A549 (cell line): ENCODE measurements around the gene ARHGAP18. TPM values are rescaled to one million over a fixed set of nuclear protein-coding genes. Genes with fewer than 3 reads are reported as not detected.

Source experiments
- ATAC-seq, 2 experiments: fragments of 200-7000 bp in 1 of 2; fragments of >200 bp in 1 of 2; cut with Nextera tagmentation in 1 of 2; cut with Tn5 transposase in 1 of 2; 3 replicates each; pipeline versions ENCODE4 v1.8.0 to v1.9.1; 2018 to 2020; ENCODE audit warnings: mild to moderate bottlenecking in 1 of 2, moderate library complexity in 1 of 2
- CTCF ChIA-PET: fragments of 300-600 bp; sonication (Branson Sonifier 250); formaldehyde crosslinking; extraction: SDS; loops from one replicate; lab custom pipeline; 2021; ENCODE audit warnings: antibody characterized with exemption, inconsistent platforms; lab: Yijun Ruan, JAX
- POLR2A ChIA-PET: fragments of 350-600 bp; formaldehyde crosslinking; extraction: SDS; loops from one replicate; lab custom pipeline; 2021; ENCODE audit warnings: antibody characterized with exemption, inconsistent platforms; lab: Yijun Ruan, JAX
- DNase-seq, 2 experiments: peaks; one replicate each; pipeline versions ENCODE4 v3.0.0 to v3.0.0-alpha.2; 2011 to 2016; ENCODE audit warnings: low read depth in 1 of 2, low spot score in 1 of 2
- FAIRE-seq: peaks from 2 replicates; lab custom pipeline; 2011; peaks lifted over from hg19 to GRCh38; lab: Jason Lieb, UNC
- H3K27ac ChIP-seq, 2 experiments: fragments of >200 bp; sonication (Bioruptor Twin); formaldehyde crosslinking; 3 replicates each; pipeline ENCODE4 v1.5.1; 2016 to 2017
- H3K4me1 ChIP-seq: fragments of >200 bp; sonication (Bioruptor Twin); formaldehyde crosslinking; 3 replicates; pipeline ENCODE4 v1.6.1; 2016
- H3K4me2 ChIP-seq: fragments of >200 bp; sonication (Bioruptor Twin); formaldehyde crosslinking; 3 replicates; pipeline ENCODE4 v1.6.1; 2016
- H3K4me3 ChIP-seq: fragments of >200 bp; sonication (Bioruptor Twin); formaldehyde crosslinking; 3 replicates; pipeline ENCODE4 v1.5.1; 2016
- H3K9me3 ChIP-seq: fragments of >200 bp; sonication (Bioruptor Twin); formaldehyde crosslinking; 3 replicates; pipeline ENCODE4 v1.6.1; 2016
- BCL3 ChIP-seq: fragments of >200 bp; sonication (Bioruptor Twin); formaldehyde crosslinking; IDR thresholded peaks from 3 replicates; pipeline ENCODE4 v1.6.1; 2016
- CHD2 ChIP-seq: fragments of 150-350 bp; IDR thresholded peaks from 2 replicates; pipeline ENCODE4 v1.6.1; 2014; ENCODE audit warnings: low read length; ENCODE audit not compliant: partially characterized antibody
- EHF ChIP-seq: fragments of 250-450 bp; sonication (Bioruptor Pico); IDR thresholded peaks from 2 replicates; pipeline ENCODE4 v1.5.0; 2020; ENCODE audit warnings: mild to moderate bottlenecking
- FOSB ChIP-seq: fragments of 250-450 bp; sonication (Bioruptor Pico); IDR thresholded peaks from 2 replicates; pipeline ENCODE4 v1.5.0; 2020; ENCODE audit warnings: mild to moderate bottlenecking, moderate library complexity
- HOXB5 ChIP-seq: fragments of 250-450 bp; sonication (Bioruptor Pico); IDR thresholded peaks from 2 replicates; pipeline ENCODE4 v1.5.0; 2020; ENCODE audit warnings: mild to moderate bottlenecking, moderate library complexity
- JUN ChIP-seq, 2 experiments: fragments of >200 bp; sonication (Bioruptor Twin); formaldehyde crosslinking; IDR thresholded peaks; 2 replicates in 1 of 2; 3 replicates in 1 of 2; pipeline ENCODE4 v1.6.1; 2016 to 2017
- JUNB ChIP-seq: fragments of >200 bp; sonication (Bioruptor Twin); formaldehyde crosslinking; IDR thresholded peaks from 2 replicates; pipeline ENCODE4 v1.6.1; 2016
- KDM1A ChIP-seq: fragments of 200-600 bp; sonication (generic); IDR thresholded peaks from 2 replicates; pipeline ENCODE4 v1.6.1; 2016; ENCODE audit warnings: low read depth, mild to moderate bottlenecking
- MAX ChIP-seq: IDR thresholded peaks from 2 replicates; pipeline ENCODE4 v1.6.1; 2012
- MAZ ChIP-seq: fragments of 150-350 bp; IDR thresholded peaks from 2 replicates; pipeline ENCODE4 v1.6.1; 2014; ENCODE audit warnings: antibody characterized with exemption, low read depth, low read length, borderline replicate concordance
- MYC ChIP-seq: IDR thresholded peaks from 2 replicates; pipeline ENCODE4 v1.6.1; 2012; ENCODE audit warnings: mild to moderate bottlenecking, inconsistent platforms, low read length, improper control_type of control experiment, borderline replicate concordance
- PHF8 ChIP-seq: fragments of 200-600 bp; sonication (generic); IDR thresholded peaks from 2 replicates; pipeline ENCODE4 v1.6.1; 2016; ENCODE audit warnings: low read depth, mild to moderate bottlenecking, antibody characterized with exemption, moderate library complexity, borderline replicate concordance
- RFX5 ChIP-seq: fragments of 450-650 bp; IDR thresholded peaks from 2 replicates; pipeline ENCODE4 v1.7.1; 2014; ENCODE audit warnings: antibody characterized with exemption, mild to moderate bottlenecking, moderate library complexity
- SMC3 ChIP-seq: fragments of >200 bp; sonication (Bioruptor Twin); formaldehyde crosslinking; IDR thresholded peaks from 3 replicates; pipeline ENCODE4 v1.6.1; 2018; ENCODE audit warnings: inconsistent platforms
- SREBF2 ChIP-seq: fragments of 450-650 bp; IDR thresholded peaks from 2 replicates; pipeline ENCODE4 v1.6.1; 2014; ENCODE audit warnings: mild to moderate bottlenecking, moderate library complexity
- ZC3H11A ChIP-seq: fragments of 450-650 bp; IDR thresholded peaks from 2 replicates; pipeline ENCODE4 v1.6.1; 2014; ENCODE audit warnings: antibody characterized with exemption, mild to moderate bottlenecking
- ZFP36 ChIP-seq: fragments of 450-650 bp; IDR thresholded peaks from 2 replicates; pipeline ENCODE4 v1.6.1; 2014; ENCODE audit warnings: borderline replicate concordance; ENCODE audit not compliant: partially characterized antibody
- WGBS: methylation state at CpG from one replicate; pipeline ENCODE4 v1.1.6; 2017; ENCODE audit errors: missing lambda C conversion rate; 5-methylcytosine and 5-hydroxymethylcytosine counted together
- polyA plus RNA-seq, 4 experiments: library from polyadenylated mRNA; depleted of rRNA in 3 of 4; stranded (reverse); fragments of >200 nt; fragmentation: RNase III in 1 of 4; extraction: RNeasy Plus Mini Kit Qiagen cat#74134 plus additional on column Dnase treatment in 1 of 4; gene quantifications; 2 replicates in 3 of 4; 3 replicates in 1 of 4; pipeline ENCODE4 v1.2.3, GENCODE V29; 2011 to 2017
- TF ChIP-seq, protein P1 (sequence below): IDR thresholded peaks from 2 replicates; pipeline ENCODE4 v1.6.1; 2012; ENCODE audit warnings: low read depth, borderline replicate concordance
- TF ChIP-seq, protein P2 (sequence below): IDR thresholded peaks from 2 replicates; pipeline ENCODE4 v1.6.1; 2012

ARHGAP18 gene
- polyA plus RNA-seq, 2 of the 4 experiments (the other 2 are of a cell fraction) = 11.2 to 16.7 TPM

DNA sequence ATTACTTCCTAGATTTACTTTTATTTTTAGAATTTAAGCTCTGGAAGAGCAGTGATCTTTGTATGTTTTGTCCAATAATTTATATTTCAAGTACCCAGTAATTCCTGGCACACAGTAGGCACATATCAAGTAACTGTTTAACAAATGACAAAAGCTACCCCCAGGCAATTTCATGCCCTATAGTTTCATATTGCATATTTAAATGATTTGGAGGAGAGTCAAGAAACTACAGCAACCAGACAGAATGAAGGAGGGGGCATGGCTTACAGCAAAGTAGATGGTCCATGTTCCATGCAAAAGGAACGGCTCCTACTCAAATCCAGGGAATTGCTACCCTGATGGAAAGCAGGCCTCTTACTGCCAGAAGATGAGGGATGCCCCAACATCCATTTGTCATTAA lies 113.5 kb downstream of the ARHGAP18 start:
- CTCF ChIA-PET = interaction anchor here (1.1 to 6.1 kb wide), 4 partner anchors 19 to 146 kb away, joined by 3 to 113 read pairs (median 6); no protein-coding TSS in a partner anchor
- Histone ChIP-seq H3K4me2 (no peak overlapping the region), H3K4me1 (peaks cover 18% of the 10 kb centered on the region), H3K27ac (no peak overlapping the region), H3K9me3 (no peaks in the 10 kb centered on the region), H3K4me3 (no peak overlapping the region)
- FAIRE-seq = no peak
- WGBS = 83% methylated on average over 1 of the region's 1 CpG
- no peak for TF ChIP-seq MYC
- TF ChIP-seq SMC3 = no peak
- TF ChIP-seq HOXB5 (CRISPR knock-in tag) = no peak
- no peak for TF ChIP-seq BCL3
- TF ChIP-seq MAX = no peak
- TF ChIP-seq, protein P1, sequence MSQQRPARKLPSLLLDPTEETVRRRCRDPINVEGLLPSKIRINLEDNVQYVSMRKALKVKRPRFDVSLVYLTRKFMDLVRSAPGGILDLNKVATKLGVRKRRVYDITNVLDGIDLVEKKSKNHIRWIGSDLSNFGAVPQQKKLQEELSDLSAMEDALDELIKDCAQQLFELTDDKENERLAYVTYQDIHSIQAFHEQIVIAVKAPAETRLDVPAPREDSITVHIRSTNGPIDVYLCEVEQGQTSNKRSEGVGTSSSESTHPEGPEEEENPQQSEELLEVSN = no peak
- no peak for TF ChIP-seq CHD2
- TF ChIP-seq KDM1A = no peak
- TF ChIP-seq EHF = no peak
- TF ChIP-seq, protein P2, sequence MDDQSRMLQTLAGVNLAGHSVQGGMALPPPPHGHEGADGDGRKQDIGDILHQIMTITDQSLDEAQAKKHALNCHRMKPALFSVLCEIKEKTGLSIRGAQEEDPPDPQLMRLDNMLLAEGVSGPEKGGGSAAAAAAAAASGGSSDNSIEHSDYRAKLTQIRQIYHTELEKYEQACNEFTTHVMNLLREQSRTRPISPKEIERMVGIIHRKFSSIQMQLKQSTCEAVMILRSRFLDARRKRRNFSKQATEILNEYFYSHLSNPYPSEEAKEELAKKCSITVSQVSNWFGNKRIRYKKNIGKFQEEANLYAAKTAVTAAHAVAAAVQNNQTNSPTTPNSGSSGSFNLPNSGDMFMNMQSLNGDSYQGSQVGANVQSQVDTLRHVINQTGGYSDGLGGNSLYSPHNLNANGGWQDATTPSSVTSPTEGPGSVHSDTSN = no peak
- TF ChIP-seq JUNB = no peak
- POLR2A ChIA-PET = no interaction called here
- ATAC-seq = no peak
- DNase-seq = no peak

GRCh38 chr6:129593233-129593564 lies 116.8 kb downstream of the ARHGAP18 start:
- no peak overlapping the region for H3K4me3 ChIP-seq
- TF ChIP-seq MYC (no peak), SREBF2 (no peak), ZFP36 (no peak), MAZ (no peak), PHF8 (no peak), FOSB (CRISPR knock-in tag) (no peak), MAX (no peak)
- H3K27ac ChIP-seq = no peak overlapping the region
- H3K9me3 ChIP-seq = no peaks in the 10 kb centered on the region
- ATAC-seq = no peak
- WGBS = 100% methylated on average over 3 of the region's 3 CpGs
- 0 out of 3 replicates have a peak, but pooled peaks cover 6% of the 10 kb centered on the region for H3K4me1 ChIP-seq
- CTCF ChIA-PET = no interaction called here
- POLR2A ChIA-PET = no interaction called here
- no peak overlapping the region for H3K4me2 ChIP-seq
- no peak for FAIRE-seq
- DNase-seq = no peak

GRCh38 chr6:129592516-129593232 lies 117.3 kb downstream of the ARHGAP18 start:
- H3K4me1 ChIP-seq = 0 out of 3 replicates have a peak, but pooled peaks cover 6% of the 10 kb centered on the region
- FAIRE-seq (no peak), ATAC-seq (no peak), DNase-seq (no peak)
- no peak overlapping the region for H3K4me3 ChIP-seq
- no peak overlapping the region for H3K27ac ChIP-seq
- WGBS = 84% methylated on average over 6 of the region's 6 CpGs
- ChIA-PET CTCF (no interaction called here), POLR2A (no interaction called here)
- no peak for TF ChIP-seq JUN (IDR thresholded peaks at IDR 0.05)
- TF ChIP-seq BCL3 = no peak
- TF ChIP-seq, protein P2 = no peak
- no peak for TF ChIP-seq HOXB5 (CRISPR knock-in tag)
- TF ChIP-seq ZC3H11A = no peak
- TF ChIP-seq RFX5 = no peak
- H3K4me2 ChIP-seq = no peak overlapping the region
- no peaks in the 10 kb centered on the region for H3K9me3 ChIP-seq
